HepG2 (cell line): ENCODE results near the gene RNPS1. TPM values are rescaled to one million over a fixed set of nuclear protein-coding genes. Genes with fewer than 3 reads are reported as not detected.
A peak's percentile ranks its signal among the peaks of the same experiment; 100 is the strongest.

ENCODE experiments used
- AGO1 ChIP-seq: fragments of 200-400 bp; formaldehyde crosslinking; IDR thresholded peaks from 2 replicates; pipeline ENCODE4 v1.6.1; 2017; ENCODE audit warnings: mild to moderate bottlenecking, low read depth, low read length, moderate library complexity; ENCODE audit not compliant: poor library complexity, severe bottlenecking
- ARNT2 ChIP-seq: sonication (generic); formaldehyde crosslinking; IDR thresholded peaks from 2 replicates; pipeline ENCODE4 v1.8.0; 2022; ENCODE audit warnings: mild to moderate bottlenecking, low read depth, missing genetic modification reagents, moderate library complexity
- ATF7-NPFF ChIP-seq: sonication (generic); formaldehyde crosslinking; IDR thresholded peaks from 2 replicates; pipeline ENCODE4 v1.8.1; 2023; ENCODE audit warnings: mild to moderate bottlenecking, low read depth, missing genetic modification reagents, moderate library complexity
- E2F1 ChIP-seq: sonication (generic); formaldehyde crosslinking; IDR thresholded peaks from 2 replicates; pipeline ENCODE4 v1.5.0; 2020; ENCODE audit warnings: missing genetic modification reagents
- ELF3 ChIP-seq: IDR thresholded peaks from 2 replicates; pipeline ENCODE4 v1.6.1; 2016; ENCODE audit warnings: missing genetic modification reagents, missing compliant biosample characterization
- FOSL1 ChIP-seq: sonication (generic); formaldehyde crosslinking; IDR thresholded peaks from 2 replicates; pipeline ENCODE4 v1.9.0; 2021; ENCODE audit warnings: missing genetic modification reagents, borderline replicate concordance
- KLF15 ChIP-seq: sonication (generic); formaldehyde crosslinking; IDR thresholded peaks from 2 replicates; pipeline ENCODE4 v1.8.1; 2023; ENCODE audit warnings: borderline replicate concordance, mild to moderate bottlenecking, inconsistent platforms, missing genetic modification reagents, mixed read lengths
- REL ChIP-seq: sonication (generic); formaldehyde crosslinking; conservative IDR thresholded peaks from 2 replicates; pipeline ENCODE4 v1.8.0; 2022; ENCODE audit warnings: mild to moderate bottlenecking, missing genetic modification reagents, moderate library complexity
- SMYD3 ChIP-seq: sonication (generic); formaldehyde crosslinking; IDR thresholded peaks from 2 replicates; pipeline ENCODE4 v1.8.1; 2023; ENCODE audit warnings: mild to moderate bottlenecking, missing genetic modification reagents
- ZEB1 ChIP-seq: IDR thresholded peaks from 2 replicates; pipeline ENCODE4 v1.6.1; 2012; ENCODE audit warnings: mild to moderate bottlenecking, low read depth, inconsistent platforms; ENCODE audit not compliant: insufficient replicate concordance
- ZFP62 ChIP-seq: sonication (generic); formaldehyde crosslinking; IDR thresholded peaks from 2 replicates; pipeline ENCODE4 v1.4.0; 2020; ENCODE audit warnings: missing genetic modification reagents
- ZNF160 ChIP-seq: sonication (generic); formaldehyde crosslinking; IDR thresholded peaks from 2 replicates; pipeline ENCODE4 v1.8.0; 2022; ENCODE audit warnings: mild to moderate bottlenecking, inconsistent platforms, missing genetic modification reagents
- ZNF430 ChIP-seq: sonication (generic); formaldehyde crosslinking; IDR thresholded peaks from 2 replicates; pipeline ENCODE4 v1.9.0; 2021; ENCODE audit warnings: mild to moderate bottlenecking, missing genetic modification reagents
- ZNF567 ChIP-seq: sonication (generic); formaldehyde crosslinking; IDR thresholded peaks from 2 replicates; pipeline ENCODE4 v1.8.1; 2023; ENCODE audit warnings: mild to moderate bottlenecking, missing genetic modification reagents, borderline replicate concordance
- ZNF720 ChIP-seq: sonication (generic); formaldehyde crosslinking; IDR thresholded peaks from 2 replicates; pipeline ENCODE4 v1.4.0; 2020; ENCODE audit warnings: missing genetic modification reagents
- ZNF777 ChIP-seq: sonication (generic); formaldehyde crosslinking; IDR thresholded peaks from 2 replicates; pipeline ENCODE4 v1.4.0; 2020; ENCODE audit warnings: missing genetic modification reagents
- ZNF800 ChIP-seq: sonication (generic); formaldehyde crosslinking; IDR thresholded peaks from 2 replicates; pipeline ENCODE4 v1.4.0; 2020; ENCODE audit warnings: missing genetic modification reagents
- ZZZ3 ChIP-seq: sonication (generic); formaldehyde crosslinking; IDR thresholded peaks from 2 replicates; pipeline ENCODE4 v1.4.0; 2020; ENCODE audit warnings: missing genetic modification reagents, mild to moderate bottlenecking, borderline replicate concordance
- polyA plus RNA-seq, 8 experiments: library from polyadenylated mRNA; depleted of rRNA in 3 of 8; stranded (reverse) in 7 of 8; unstranded in 1 of 8; fragments of >200 nt; fragmentation: Illumina TruSeq in 4 of 8; extraction: Trizol in 4 of 8; gene quantifications; 2 replicates each; pipeline versions ENCODE4 v1.2.1 to v1.2.3, GENCODE V29; 2011 to 2016; ENCODE audit warnings: low read depth in 4 of 8, missing spikeins in 1 of 8, mixed read lengths in 1 of 8; ENCODE audit not compliant: insufficient read depth in 1 of 8
- total RNA-seq, 5 experiments: library from RNA; depleted of rRNA; stranded (reverse); fragments of >200 nt; fragmentation: Illumina TruSeq; extraction: Trizol; gene quantifications; 2 replicates each; pipeline ENCODE4 v1.2.3, GENCODE V29; 2016; ENCODE audit warnings: low read depth in 1 of 5
- TF ChIP-seq, protein P1 (sequence below): sonication (generic); formaldehyde crosslinking; IDR thresholded peaks from 2 replicates; pipeline ENCODE4 v1.8.1; 2023; ENCODE audit warnings: mild to moderate bottlenecking, missing genetic modification reagents
- TF ChIP-seq, protein P2 (sequence below): IDR thresholded peaks from 2 replicates; pipeline ENCODE4 v1.6.1; 2016; ENCODE audit warnings: missing genetic modification reagents, missing compliant biosample characterization
- TF ChIP-seq, protein P3 (sequence below): sonication (generic); formaldehyde crosslinking; conservative IDR thresholded peaks from 2 replicates; pipeline ENCODE4 v1.4.0; 2020; ENCODE audit warnings: missing genetic modification reagents

RNPS1 gene
- total and polyA plus RNA-seq, 2 of the 13 experiments (the other 11 are each of a cell fraction or from before 2014, with no cell fraction given): 126 to 133 TPM

DNA sequence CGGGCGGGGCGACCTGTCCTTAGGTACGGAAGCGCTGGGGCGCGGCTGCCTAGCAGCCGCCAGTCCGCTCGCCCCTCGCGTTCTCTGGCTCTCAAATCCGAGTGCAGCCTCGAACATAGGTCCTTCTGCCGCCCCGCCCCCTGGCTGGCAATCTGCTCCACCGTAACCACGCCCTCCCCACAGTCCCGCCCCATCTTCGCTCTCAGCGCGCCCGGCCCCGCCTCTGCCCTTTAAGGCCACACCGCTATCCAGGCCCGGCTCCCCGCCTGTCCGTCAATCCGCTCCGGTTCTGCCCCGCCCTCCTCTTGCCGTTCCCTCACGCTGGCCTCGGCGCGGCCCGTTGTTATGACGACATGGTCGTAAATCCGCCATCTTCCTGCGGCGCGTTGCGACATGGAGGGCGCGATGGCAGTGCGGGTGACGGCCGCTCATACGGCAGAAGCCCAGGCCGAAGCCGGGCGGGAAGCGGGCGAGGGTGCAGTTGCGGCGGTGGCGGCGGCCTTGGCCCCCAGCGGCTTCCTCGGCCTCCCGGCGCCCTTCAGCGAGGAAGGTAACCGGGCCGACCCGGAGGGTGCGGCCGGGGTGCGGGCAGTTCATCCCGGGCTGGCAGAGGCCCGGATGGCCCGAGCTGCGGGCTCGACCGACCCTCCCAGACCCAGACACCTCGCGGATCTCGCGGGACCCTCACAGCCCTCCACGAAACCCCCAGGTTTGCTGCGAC is 44.5 kb downstream of the RNPS1 start, which contains the start of gene E4F1 (continued):
- TF ChIP-seq ZNF800 (peak; percentile 67; the same call in 1 of the 2 replicates), ZZZ3 (CRISPR knock-in tag) (peak; percentile 87; the same call in 1 of the 2 replicates), ZFP62 (CRISPR knock-in tag) (no peak), ARNT2 (CRISPR knock-in tag) (peak; percentile 92), FOSL1 (CRISPR knock-in tag) (no peak), ZNF160 (CRISPR knock-in tag) (0 out of 2 replicates have a peak, but pooled peaks have one; percentile 61), E2F1 (CRISPR knock-in tag) (peak; percentile 87; the same call in 1 of the 2 replicates), AGO1 (no peak), ZNF777 (CRISPR knock-in tag) (peak; percentile 71; the same call in 1 of the 2 replicates), ZEB1 (no peak), ZNF567 (no peak), ZNF430 (CRISPR knock-in tag) (peak; percentile 95), ELF3 (CRISPR knock-in tag) (0 out of 2 replicates have a peak, but pooled peaks have one; percentile 19), SMYD3 (CRISPR knock-in tag) (no peak), ZNF720 (CRISPR knock-in tag) (no peak), REL (CRISPR knock-in tag) (peak; percentile 68; the same call in 1 of the 2 replicates), ATF7-NPFF (CRISPR knock-in tag) (peak; percentile 89), KLF15 (CRISPR knock-in tag) (0 out of 2 replicates have a peak, but pooled peaks have one; percentile 13)
- TF ChIP-seq, protein P1, sequence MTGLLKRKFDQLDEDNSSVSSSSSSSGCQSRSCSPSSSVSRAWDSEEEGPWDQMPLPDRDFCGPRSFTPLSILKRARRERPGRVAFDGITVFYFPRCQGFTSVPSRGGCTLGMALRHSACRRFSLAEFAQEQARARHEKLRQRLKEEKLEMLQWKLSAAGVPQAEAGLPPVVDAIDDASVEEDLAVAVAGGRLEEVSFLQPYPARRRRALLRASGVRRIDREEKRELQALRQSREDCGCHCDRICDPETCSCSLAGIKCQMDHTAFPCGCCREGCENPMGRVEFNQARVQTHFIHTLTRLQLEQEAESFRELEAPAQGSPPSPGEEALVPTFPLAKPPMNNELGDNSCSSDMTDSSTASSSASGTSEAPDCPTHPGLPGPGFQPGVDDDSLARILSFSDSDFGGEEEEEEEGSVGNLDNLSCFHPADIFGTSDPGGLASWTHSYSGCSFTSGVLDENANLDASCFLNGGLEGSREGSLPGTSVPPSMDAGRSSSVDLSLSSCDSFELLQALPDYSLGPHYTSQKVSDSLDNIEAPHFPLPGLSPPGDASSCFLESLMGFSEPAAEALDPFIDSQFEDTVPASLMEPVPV (CRISPR knock-in tag): peak; percentile 66; the same call in 1 of the 2 replicates
- TF ChIP-seq, protein P2, sequence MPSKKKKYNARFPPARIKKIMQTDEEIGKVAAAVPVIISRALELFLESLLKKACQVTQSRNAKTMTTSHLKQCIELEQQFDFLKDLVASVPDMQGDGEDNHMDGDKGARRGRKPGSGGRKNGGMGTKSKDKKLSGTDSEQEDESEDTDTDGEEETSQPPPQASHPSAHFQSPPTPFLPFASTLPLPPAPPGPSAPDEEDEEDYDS: peak; percentile 92
- TF ChIP-seq, protein P3, sequence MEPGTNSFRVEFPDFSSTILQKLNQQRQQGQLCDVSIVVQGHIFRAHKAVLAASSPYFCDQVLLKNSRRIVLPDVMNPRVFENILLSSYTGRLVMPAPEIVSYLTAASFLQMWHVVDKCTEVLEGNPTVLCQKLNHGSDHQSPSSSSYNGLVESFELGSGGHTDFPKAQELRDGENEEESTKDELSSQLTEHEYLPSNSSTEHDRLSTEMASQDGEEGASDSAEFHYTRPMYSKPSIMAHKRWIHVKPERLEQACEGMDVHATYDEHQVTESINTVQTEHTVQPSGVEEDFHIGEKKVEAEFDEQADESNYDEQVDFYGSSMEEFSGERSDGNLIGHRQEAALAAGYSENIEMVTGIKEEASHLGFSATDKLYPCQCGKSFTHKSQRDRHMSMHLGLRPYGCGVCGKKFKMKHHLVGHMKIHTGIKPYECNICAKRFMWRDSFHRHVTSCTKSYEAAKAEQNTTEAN (CRISPR knock-in tag): peak; percentile 53; the same call in 1 of the 2 replicates
